Gastrocnemius medialis (tissue), 4 donors: Measurements from ENCODE around the gene TMEFF1. TPM values are rescaled to one million over a fixed set of nuclear protein-coding genes. Genes with fewer than 3 reads are reported as not detected.

Experiments
- ATAC-seq, 2 donors: fragments of 150-250 bp; one replicate each; pipeline ENCODE4 v1.9.1; 2016
- DNase-seq, 2 donors: peaks; one replicate each; pipeline ENCODE4 v3.0.0-alpha.2; 2019
- H3K27ac ChIP-seq, 4 donors: fragments of 200-600 bp; sonication (generic); 1 replicate in 1 of 4; 2 replicates in 3 of 4; pipeline ENCODE4 v1.5.1; 2016 to 2018; ENCODE audit warnings: mild to moderate bottlenecking in 2 of 4, moderate library complexity in 1 of 4
- H3K27me3 ChIP-seq, 3 donors: fragments of 200-600 bp; sonication (generic) in 2 of 3; 1 replicate in 1 of 3; 2 replicates in 2 of 3; pipeline versions ENCODE4 v1.5.1 to v1.6.0; 2016 to 2019; ENCODE audit warnings: mild to moderate bottlenecking in 1 of 3, moderate library complexity in 1 of 3
- H3K36me3 ChIP-seq, 2 donors: fragments of 200-600 bp; sonication (generic) in 1 of 2; one replicate each; pipeline ENCODE4 v1.5.1; 2017 to 2018
- H3K4me1 ChIP-seq, 2 donors: fragments of 200-600 bp; sonication (generic) in 1 of 2; one replicate each; pipeline ENCODE4 v1.5.1; 2016 to 2017; ENCODE audit warnings: mild to moderate bottlenecking in 2 of 2
- H3K4me3 ChIP-seq, 4 donors: fragments of 200-600 bp; sonication (generic) in 3 of 4; 1 replicate in 1 of 4; 2 replicates in 3 of 4; pipeline ENCODE4 v1.5.1; 2016 to 2019; ENCODE audit warnings: mild to moderate bottlenecking in 2 of 4
- H3K9me3 ChIP-seq, 3 donors: fragments of 200-600 bp; sonication (generic) in 2 of 3; 1 replicate in 1 of 3; 2 replicates in 2 of 3; pipeline ENCODE4 v1.5.1; 2016 to 2019
- CTCF ChIP-seq, 5 experiments: fragments of 450-650 bp in 3 of 5; fragments of 200-600 bp in 2 of 5; sonication (generic) in 2 of 5; IDR thresholded peaks in 4 of 5; conservative IDR thresholded peaks in 1 of 5; 1 replicate in 4 of 5; 2 replicates in 1 of 5; pipeline ENCODE4 v1.5.1; 2016 to 2019; ENCODE audit warnings: antibody characterized with exemption in 5 of 5, mild to moderate bottlenecking in 3 of 5, moderate library complexity in 3 of 5
- POLR2A ChIP-seq, 2 donors: fragments of 450-650 bp; IDR thresholded peaks; one replicate each; pipeline ENCODE4 v1.6.1; 2017; ENCODE audit warnings: antibody characterized with exemption in 2 of 2, mild to moderate bottlenecking in 2 of 2, moderate library complexity in 2 of 2
- in situ Hi-C, 4 donors: fragments of 200-750 bp; cut with MboI; loops; one replicate each; pipeline versions ENCODE4 v1.15.0 to v1.8.0; 2017; ENCODE audit warnings: low sequenced_read_pairs in 4 of 4
- intact Hi-C: fragments of 100-400 bp; cut with DNase I; formaldehyde crosslinking; loops from one replicate; pipeline ENCODE4 v1.15.1; 2023; ENCODE audit warnings: low total_unique reads
- total RNA-seq, 4 donors: library from RNA; depleted of rRNA; stranded (reverse); fragments of >200 nt; gene quantifications; one replicate each; pipeline versions ENCODE4 v1.1.0 to v1.2.3, GENCODE V29; 2016

TMEFF1 gene
- total RNA-seq, 4 donors from 2014 or later = not detected

- Histone ChIP-seq H3K27ac (no peak overlapping the region), H3K36me3 (no peaks in the 10 kb centered on the region), H3K9me3 (no peaks in the 10 kb centered on the region), H3K4me3 (no peak overlapping the region), H3K4me1 (peaks cover 8 to 12% of the 10 kb centered on the region in 2 donors), H3K27me3 (no peaks in the 10 kb centered on the region)
- intact Hi-C loops (no loop called here), in situ Hi-C loops (loop anchor here (5.0 to 25.0 kb wide), 3 partner anchors 704 to 712 kb away; no protein-coding TSS in a partner anchor)
- DNase-seq = no peak
- ATAC-seq = no peak
- no peak for TF ChIP-seq POLR2A (IDR thresholded peaks at IDR 0.05)
- TF ChIP-seq CTCF (IDR thresholded peaks at IDR 0.05 in 4 of 5, conservative IDR thresholded peaks at IDR 0.05 in 1 of 5) = no peak
Observed at GRCh38 chr9:100600521-100601079, 127.7 kb downstream of the TMEFF1 start.

GRCh38 chr9:100601216-100601615, 128.3 kb downstream of the TMEFF1 start:
- Histone ChIP-seq H3K4me1 (peaks cover 8 to 12% of the 10 kb centered on the region in 2 donors), H3K36me3 (no peaks in the 10 kb centered on the region), H3K4me3 (no peak overlapping the region), H3K27ac (no peak overlapping the region), H3K27me3 (no peaks in the 10 kb centered on the region), H3K9me3 (no peaks in the 10 kb centered on the region)
- intact Hi-C loops (no loop called here), in situ Hi-C loops (loop anchor here (5.0 to 25.0 kb wide), 3 partner anchors 704 to 711 kb away; no protein-coding TSS in a partner anchor)
- peak in 1 of 2 donors; percentile 61 for ATAC-seq
- DNase-seq = no peak
- peak in 3 of 5 experiments; percentile 29 to 65 (median 39) for TF ChIP-seq CTCF (IDR thresholded peaks at IDR 0.05 in 4 of 5, conservative IDR thresholded peaks at IDR 0.05 in 1 of 5)
- TF ChIP-seq POLR2A (IDR thresholded peaks at IDR 0.05) = no peak

GRCh38 chr9:100602342-100602801, 129.4 kb downstream of the TMEFF1 start:
- H3K4me1 ChIP-seq = peaks cover 8 to 12% of the 10 kb centered on the region in 2 donors
- no peaks in the 10 kb centered on the region for H3K27me3 ChIP-seq
- no peak for DNase-seq
- intact Hi-C loops = loop anchor here (1.0 kb wide), 1 partner anchor 709 kb away; no protein-coding TSS in a partner anchor
- H3K9me3 ChIP-seq = no peaks in the 10 kb centered on the region
- in situ Hi-C loops = loop anchor here (5.0 to 25.0 kb wide), 3 partner anchors 702 to 710 kb away; no protein-coding TSS in a partner anchor
- H3K27ac ChIP-seq = no peak overlapping the region
- H3K36me3 ChIP-seq = no peaks in the 10 kb centered on the region
- TF ChIP-seq POLR2A (IDR thresholded peaks at IDR 0.05) = no peak
- peak; percentile 18 to 63 (median 44) for TF ChIP-seq CTCF (IDR thresholded peaks at IDR 0.05 in 4 of 5, conservative IDR thresholded peaks at IDR 0.05 in 1 of 5)
- H3K4me3 ChIP-seq = no peak overlapping the region
- peak; percentile 52 to 55 for ATAC-seq

- ATAC-seq (no peak), DNase-seq (no peak)
- Histone ChIP-seq H3K27me3 (no peaks in the 10 kb centered on the region), H3K27ac (no peak overlapping the region), H3K36me3 (no peaks in the 10 kb centered on the region), H3K9me3 (no peaks in the 10 kb centered on the region), H3K4me1 (no peaks in the 10 kb centered on the region), H3K4me3 (no peak overlapping the region)
- intact Hi-C loops (no loop called here), in situ Hi-C loops (loop anchor here in 3 of 4 donors (10.0 to 25.0 kb wide), 2 partner anchors 699 to 707 kb away; no protein-coding TSS in a partner anchor)
- TF ChIP-seq CTCF (IDR thresholded peaks at IDR 0.05 in 4 of 5, conservative IDR thresholded peaks at IDR 0.05 in 1 of 5) (no peak), POLR2A (IDR thresholded peaks at IDR 0.05) (no peak)
Observed at GRCh38 chr9:100605405-100605804, 132.5 kb downstream of the TMEFF1 start.
